Mucosa of rectum (tissue), 2 donors: ENCODE data around the gene FXYD4.
A peak's percentile ranks its signal among the peaks of the same experiment; 100 is the strongest.

Experiments used
- H3K27ac ChIP-seq, 2 donors: one replicate each; pipeline ENCODE4 v1.7.0; 2013; ENCODE audit warnings: inconsistent platforms in 2 of 2, low read depth in 2 of 2, low read length in 2 of 2
- H3K27me3 ChIP-seq, 2 donors: one replicate each; pipeline ENCODE4 v1.7.0; 2013; ENCODE audit warnings: low read length in 2 of 2; ENCODE audit not compliant: control insufficient read depth in 2 of 2, insufficient read depth in 2 of 2
- H3K36me3 ChIP-seq, 2 donors: one replicate each; pipeline ENCODE4 v1.7.0; 2013; ENCODE audit warnings: low read length in 2 of 2; ENCODE audit not compliant: control insufficient read depth in 2 of 2, insufficient read depth in 2 of 2
- H3K4me1 ChIP-seq, 2 donors: one replicate each; pipeline ENCODE4 v1.7.0; 2013; ENCODE audit warnings: low read length in 2 of 2, mild to moderate bottlenecking in 1 of 2; ENCODE audit not compliant: control insufficient read depth in 2 of 2, insufficient read depth in 2 of 2
- H3K4me3 ChIP-seq, 2 donors: one replicate each; pipeline ENCODE4 v1.7.0; 2013; ENCODE audit warnings: low read length in 2 of 2
- H3K9ac ChIP-seq, 2 donors: one replicate each; pipeline ENCODE4 v1.7.0; 2013; ENCODE audit warnings: low read length in 2 of 2, low read depth in 1 of 2, mild to moderate bottlenecking in 1 of 2
- H3K9me3 ChIP-seq, 2 donors: one replicate each; pipeline ENCODE4 v1.7.0; 2013; ENCODE audit warnings: low read length in 2 of 2; ENCODE audit not compliant: control insufficient read depth in 2 of 2
- donor health status: healthy.
- donor health status: Normal muscosa, but diverticular disease.

FXYD4 gene

DNA sequence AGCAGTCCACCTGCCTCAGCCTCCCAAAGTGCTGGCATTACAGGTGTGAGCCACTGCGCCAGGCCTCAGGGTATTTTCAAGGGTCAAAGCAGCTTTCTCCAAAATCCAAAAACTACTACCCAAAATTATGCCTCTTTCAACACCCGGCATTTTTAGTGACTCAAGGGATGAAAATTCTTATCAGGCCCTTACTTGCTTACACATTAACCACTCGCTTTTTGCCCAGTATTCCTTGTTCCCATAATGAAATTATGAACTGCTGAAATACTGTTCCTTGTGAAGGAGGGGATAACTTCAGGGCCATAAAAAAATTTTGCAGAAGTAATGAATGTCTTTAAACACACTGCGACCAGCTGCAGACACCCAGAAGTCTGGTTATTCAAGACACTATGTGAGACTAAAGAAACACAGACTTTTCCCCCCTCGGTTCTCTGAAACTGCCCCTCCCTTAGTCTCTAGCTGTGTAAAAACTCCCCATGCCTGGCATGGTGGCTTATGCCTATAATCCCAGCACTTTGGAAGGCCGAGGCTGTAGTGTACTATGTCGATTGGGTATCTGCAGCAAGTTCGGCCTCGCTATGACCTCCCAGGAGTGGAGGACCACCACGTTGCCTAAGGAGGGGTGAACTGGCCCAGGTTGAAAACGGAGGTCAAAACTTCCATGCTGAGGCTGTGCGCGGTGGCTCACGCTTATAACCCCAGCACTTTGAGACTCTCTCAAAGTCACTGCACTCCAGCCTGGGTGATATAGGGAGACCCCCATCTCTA lies 12.0 kb downstream of the FXYD4 start:
- no peak overlapping the region for H3K9ac ChIP-seq
- no peaks in the 10 kb centered on the region for H3K9me3 ChIP-seq
- H3K27me3 ChIP-seq, result no peaks in the 10 kb centered on the region
- no peak overlapping the region for H3K4me3 ChIP-seq
- H3K27ac ChIP-seq, result no peak overlapping the region
- H3K4me1 ChIP-seq, result no peaks in the 10 kb centered on the region
- H3K36me3 ChIP-seq, result peaks cover 22 to 29% of the 10 kb centered on the region in 2 donors

DNA sequence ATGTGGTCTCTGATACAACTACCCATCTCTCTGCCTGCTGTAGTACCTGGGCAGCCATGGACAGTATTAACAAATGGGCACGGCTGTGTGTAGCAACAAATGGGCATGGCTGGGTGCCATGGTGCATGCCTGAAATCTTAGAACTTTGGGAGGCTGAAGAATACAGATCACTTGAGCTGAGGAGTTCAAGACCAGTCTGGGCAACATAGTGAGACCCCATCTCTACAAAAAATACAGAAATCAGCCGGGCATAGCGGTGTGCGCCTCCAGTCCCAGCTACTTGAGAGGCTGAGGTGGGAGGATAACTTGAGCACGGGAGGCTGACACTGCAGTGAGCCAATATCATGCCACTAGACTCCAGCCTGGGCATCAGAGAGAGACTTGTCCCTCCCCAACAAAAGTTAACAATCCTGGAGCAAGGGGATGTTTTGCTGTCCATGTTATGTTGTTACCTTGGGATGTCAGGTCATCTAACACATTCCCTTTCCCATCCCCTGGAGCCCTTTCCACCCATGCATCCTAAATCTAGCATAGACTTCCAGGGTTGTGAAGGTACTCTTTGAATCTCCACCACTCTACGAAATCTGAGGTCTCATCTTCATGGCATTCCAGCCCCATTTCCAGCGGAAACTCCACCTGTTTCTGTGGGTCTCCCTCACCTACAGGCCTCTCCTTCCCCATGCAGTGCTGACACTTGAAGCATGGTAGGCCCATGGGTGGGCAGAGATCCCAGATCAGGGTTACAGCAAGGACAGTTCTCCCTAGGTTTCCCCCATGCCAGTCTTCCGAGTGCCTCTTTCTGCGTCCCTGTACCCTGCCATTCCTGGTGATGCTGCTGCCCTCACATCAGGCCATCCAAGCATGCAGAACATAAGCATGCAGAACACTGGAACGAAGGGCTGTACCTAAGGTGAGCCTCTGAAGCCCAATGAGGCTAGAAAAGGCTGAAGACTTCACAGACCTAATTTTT lies 13.1 kb downstream of the FXYD4 start:
- Histone ChIP-seq H3K9ac (no peak overlapping the region), H3K4me1 (no peaks in the 10 kb centered on the region), H3K27me3 (no peaks in the 10 kb centered on the region), H3K9me3 (no peaks in the 10 kb centered on the region), H3K27ac (no peak overlapping the region), H3K36me3 (peaks cover 32 to 40% of the 10 kb centered on the region in 2 donors), H3K4me3 (no peak overlapping the region)

DNA sequence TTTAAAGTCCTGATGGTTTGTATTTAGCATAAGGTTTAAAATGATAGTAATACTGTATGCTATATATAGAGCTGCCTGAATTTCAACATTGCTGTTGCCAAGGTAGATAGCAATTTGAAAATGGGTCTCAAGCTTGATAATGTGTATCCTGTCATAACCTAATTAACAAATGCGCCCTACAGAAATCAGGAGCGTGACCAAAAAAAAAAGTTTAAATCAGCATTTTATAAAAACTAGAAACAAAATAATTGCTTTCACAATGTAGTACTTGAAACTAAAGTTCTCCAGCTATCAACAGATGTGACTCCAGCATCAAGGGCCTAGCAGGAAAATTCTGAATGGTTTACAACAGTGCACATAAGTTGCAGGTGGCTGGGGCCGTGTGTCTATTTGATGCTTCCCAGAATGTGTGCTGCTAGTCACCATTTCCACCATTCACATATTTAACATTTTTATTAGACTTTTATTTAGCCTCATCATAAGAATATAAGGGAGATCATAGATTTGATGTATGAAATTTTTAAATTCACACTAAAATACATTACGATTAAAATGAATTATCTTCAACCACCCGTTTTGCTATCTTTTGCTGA lies 14.1 kb downstream of the FXYD4 start:
- Histone ChIP-seq H3K36me3 (peaks cover 41 to 50% of the 10 kb centered on the region in 2 donors), H3K9ac (no peak overlapping the region), H3K4me1 (no peaks in the 10 kb centered on the region), H3K9me3 (no peaks in the 10 kb centered on the region), H3K27me3 (no peaks in the 10 kb centered on the region), H3K27ac (no peak overlapping the region), H3K4me3 (no peak overlapping the region)

DNA sequence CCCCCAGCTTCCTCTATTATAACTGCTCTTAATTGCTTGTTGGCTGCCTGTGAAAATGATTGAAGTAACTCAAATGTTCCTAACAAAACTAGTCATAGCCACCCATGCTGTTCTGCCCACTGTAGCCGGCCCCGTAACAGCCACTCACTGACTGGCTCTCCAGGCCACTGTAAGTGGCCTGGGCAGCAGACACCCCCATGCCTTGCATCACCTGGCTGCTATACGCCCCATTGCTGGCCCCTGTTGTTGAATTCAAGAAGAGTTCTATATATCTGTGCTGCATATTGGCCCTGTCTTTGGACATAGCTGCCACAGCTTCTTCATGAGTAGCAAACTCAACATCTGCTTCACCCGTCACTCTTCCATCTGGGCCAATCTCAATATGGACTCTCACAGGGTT lies 15.1 kb downstream of the FXYD4 start:
- no peak overlapping the region for H3K4me3 ChIP-seq
- H3K27ac ChIP-seq, result no peak overlapping the region
- no peaks in the 10 kb centered on the region for H3K4me1 ChIP-seq
- H3K27me3 ChIP-seq, result no peaks in the 10 kb centered on the region
- H3K9me3 ChIP-seq, result no peaks in the 10 kb centered on the region
- H3K9ac ChIP-seq, result no peak overlapping the region
- H3K36me3 ChIP-seq, result peaks cover 49 to 58% of the 10 kb centered on the region in 2 donors

DNA sequence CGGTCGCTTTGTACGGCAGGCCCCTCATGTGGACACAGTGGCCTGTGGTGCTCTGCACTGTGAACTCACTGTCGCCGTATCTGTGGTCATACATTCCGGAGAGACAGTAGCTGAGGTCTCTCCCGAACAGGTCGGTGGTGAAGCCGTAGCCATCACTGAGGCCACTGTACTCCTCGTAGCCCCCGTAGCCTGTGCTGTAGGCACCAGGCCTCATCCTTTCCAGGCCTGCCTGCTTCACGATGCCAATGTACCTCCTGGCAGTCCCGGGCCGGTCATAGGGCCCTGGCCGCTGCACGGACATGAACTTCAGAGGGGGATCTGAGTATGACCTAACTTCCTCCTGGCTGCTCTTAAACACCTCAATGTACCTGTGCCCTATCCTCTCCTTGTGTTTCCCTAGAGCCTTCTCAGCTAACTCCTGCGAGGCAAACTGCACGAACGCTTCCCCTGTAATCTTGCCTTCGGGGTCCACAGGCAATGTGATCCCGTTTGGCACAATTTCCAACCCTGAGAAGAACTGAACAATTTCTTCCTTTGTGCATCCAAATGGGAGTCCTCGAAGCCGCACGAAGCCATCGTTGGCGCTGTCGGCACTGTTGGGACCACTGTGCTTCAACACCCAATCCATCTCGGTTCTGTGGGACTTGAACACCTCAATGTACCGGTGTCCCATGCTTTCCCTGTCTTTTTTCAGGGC lies 15.7 kb downstream of the FXYD4 start:
- Histone ChIP-seq H3K36me3 (peaks cover 55 to 63% of the 10 kb centered on the region in 2 donors), H3K27ac (no peak overlapping the region), H3K4me1 (no peaks in the 10 kb centered on the region), H3K27me3 (no peaks in the 10 kb centered on the region), H3K9me3 (no peaks in the 10 kb centered on the region), H3K4me3 (no peak overlapping the region), H3K9ac (no peak overlapping the region)

DNA sequence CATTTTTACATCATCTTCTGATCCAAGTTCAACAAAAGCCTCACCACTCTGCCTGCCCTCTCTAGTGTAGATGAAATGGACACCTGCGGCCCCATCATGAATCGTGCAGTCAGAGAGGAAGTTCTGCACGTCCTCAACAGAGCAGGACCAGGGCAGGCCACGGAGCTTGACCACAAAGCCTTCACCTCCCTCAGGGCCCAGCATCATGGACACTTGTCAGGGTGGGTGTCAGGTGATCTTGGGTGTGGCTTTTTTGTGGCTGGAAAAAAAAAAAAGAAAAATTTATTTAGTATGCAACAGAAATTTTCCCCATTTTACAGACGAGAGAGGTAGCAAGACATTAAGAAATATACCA lies 16.2 kb downstream of the FXYD4 start:
- Histone ChIP-seq H3K27ac (no peak overlapping the region), H3K9me3 (no peaks in the 10 kb centered on the region)

DNA sequence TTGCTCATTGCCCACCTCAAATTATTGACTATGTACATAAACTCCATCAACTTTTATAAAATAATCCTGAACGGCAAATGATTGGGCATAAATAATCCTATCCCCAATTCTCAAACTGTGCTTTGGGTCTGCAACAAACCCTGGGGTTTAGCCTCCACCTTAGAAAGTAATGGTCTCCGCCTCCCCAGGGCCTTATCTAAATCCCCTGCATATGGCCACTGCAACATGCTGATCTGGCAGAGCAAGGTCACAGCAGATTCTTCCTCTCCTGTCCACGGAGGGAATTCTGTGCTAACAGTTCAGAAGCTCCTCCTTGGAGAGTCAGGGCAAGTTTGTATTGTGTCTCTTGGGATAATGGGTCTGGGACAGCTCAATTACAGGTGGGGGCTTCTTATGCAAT lies 18.4 kb downstream of the FXYD4 start:
- Histone ChIP-seq H3K27ac (no peak overlapping the region), H3K4me1 (peaks cover 6 to 8% of the 10 kb centered on the region in 2 donors), H3K36me3 (peaks cover 75 to 82% of the 10 kb centered on the region in 2 donors)

More for the DNA sequence above, 16.2 kb downstream of the FXYD4 start:
- H3K4me1 ChIP-seq, result no peaks in the 10 kb centered on the region
- no peak overlapping the region for H3K4me3 ChIP-seq
- peaks cover 60 to 65% of the 10 kb centered on the region in 2 donors for H3K36me3 ChIP-seq
- no peak overlapping the region for H3K9ac ChIP-seq
- H3K27me3 ChIP-seq, result no peaks in the 10 kb centered on the region

DNA sequence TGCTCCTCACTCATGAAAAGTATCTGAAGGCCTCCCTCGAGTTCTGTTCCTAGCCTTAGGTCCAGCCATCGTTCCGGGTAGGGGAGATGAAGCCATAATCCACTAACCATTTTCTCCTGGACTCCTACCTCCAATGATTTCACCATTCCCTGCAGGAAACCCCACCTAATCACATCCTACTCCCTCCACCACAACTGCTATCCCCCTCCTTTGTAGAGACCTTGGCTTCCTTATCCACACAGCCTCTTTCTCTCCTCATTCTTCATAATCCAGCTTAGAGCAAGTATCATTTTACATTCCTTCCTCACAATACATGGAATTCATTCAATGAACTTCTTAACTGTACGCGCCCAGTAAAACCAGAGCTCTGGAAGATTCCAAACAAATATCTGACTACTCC lies 18.9 kb downstream of the FXYD4 start:
- H3K4me3 ChIP-seq, result no peak overlapping the region
- peaks cover 75 to 81% of the 10 kb centered on the region in 2 donors for H3K36me3 ChIP-seq
- H3K27ac ChIP-seq, result no peak overlapping the region
- no peaks in the 10 kb centered on the region for H3K9me3 ChIP-seq
- H3K4me1 ChIP-seq, result peaks cover 8 to 12% of the 10 kb centered on the region in 2 donors
- H3K9ac ChIP-seq, result no peak overlapping the region
- H3K27me3 ChIP-seq, result no peaks in the 10 kb centered on the region

More for the DNA sequence above, 18.4 kb downstream of the FXYD4 start:
- no peak overlapping the region for H3K9ac ChIP-seq
- H3K9me3 ChIP-seq, result no peaks in the 10 kb centered on the region
- H3K27me3 ChIP-seq, result no peaks in the 10 kb centered on the region
- no peak overlapping the region for H3K4me3 ChIP-seq

DNA sequence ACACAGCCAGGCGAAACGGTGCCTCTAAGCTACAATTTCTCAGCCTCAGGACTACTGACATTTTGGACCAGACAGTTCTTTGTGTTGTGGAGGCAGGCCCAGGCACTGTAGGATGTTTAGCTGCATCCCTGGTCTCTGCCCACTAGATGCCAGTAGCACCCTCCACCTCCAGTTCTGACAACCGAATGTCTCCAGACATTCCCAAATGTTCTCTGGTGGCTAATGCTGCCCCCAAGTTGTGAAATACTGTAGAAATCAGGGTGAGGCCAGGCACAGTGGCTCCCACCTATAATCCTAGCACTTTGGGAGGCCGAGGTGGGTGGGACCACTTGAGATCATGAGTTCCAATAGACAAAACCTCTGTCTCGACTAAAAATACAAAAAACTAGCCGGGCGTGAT lies 19.3 kb downstream of the FXYD4 start:
- Histone ChIP-seq H3K4me3 (no peak overlapping the region), H3K4me1 (peaks cover 11 to 17% of the 10 kb centered on the region in 2 donors), H3K27me3 (no peaks in the 10 kb centered on the region), H3K36me3 (peaks cover 75 to 78% of the 10 kb centered on the region in 2 donors), H3K9ac (peak overlapping the region in 1 of 2 donors; percentile 17), H3K9me3 (no peaks in the 10 kb centered on the region), H3K27ac (no peak overlapping the region)
